HG02623 (cell line): ENCODE results near the gene FAM161B.
"Not testable (repeated sequence)": the region's sequence is repeated elsewhere in the genome, so short reads cannot be mapped to it uniquely, and the experiment has no call there.

Experiments used
- ATAC-seq: cut with Tn5 transposase; IDR thresholded peaks from one replicate; pipeline ENCODE4 v1.9.1; 2021; ENCODE audit warnings: moderate library complexity; ENCODE audit not compliant: unreplicated experiment

Gene FAM161B

GRCh38 chr14:73944432-73945158 lies 5.3 kb downstream of the FAM161B start:
- ATAC-seq, result no peak

- ATAC-seq, result no peak
Observed at GRCh38 chr14:73943083-73943482, 6.8 kb downstream of the FAM161B start.

- ATAC-seq, result no peak
Observed at GRCh38 chr14:73942180-73942579, 7.7 kb downstream of the FAM161B start.

GRCh38 chr14:73937012-73937411 lies 12.9 kb downstream of the FAM161B start:
- ATAC-seq, result no peak

GRCh38 chr14:73936548-73936947 lies 13.3 kb downstream of the FAM161B start:
- ATAC-seq, result no peak

GRCh38 chr14:73935666-73936065 lies 14.2 kb downstream of the FAM161B start:
- no peak for ATAC-seq

GRCh38 chr14:73924337-73924736 lies 25.6 kb downstream of the FAM161B start:
- no peak for ATAC-seq

- not testable (repeated sequence) for ATAC-seq
Observed at GRCh38 chr14:73919457-73919856, 30.4 kb downstream of the FAM161B start.

GRCh38 chr14:73916324-73916723 lies 33.6 kb downstream of the FAM161B start:
- ATAC-seq, result no peak

- ATAC-seq, result no peak
Observed at GRCh38 chr14:73913256-73913655, 36.6 kb downstream of the FAM161B start.

- no peak for ATAC-seq
Observed at GRCh38 chr14:73909681-73910080, 40.2 kb downstream of the FAM161B start.

- ATAC-seq, result no peak
Observed at GRCh38 chr14:73903028-73903427, 46.9 kb downstream of the FAM161B start.

- ATAC-seq, result no peak
Observed at GRCh38 chr14:73896521-73896920, 53.4 kb downstream of the FAM161B start.

GRCh38 chr14:73895939-73896338 lies 54.0 kb downstream of the FAM161B start:
- no peak for ATAC-seq

- not testable (repeated sequence) for ATAC-seq
Observed at GRCh38 chr14:73894180-73894687, 55.7 kb downstream of the FAM161B start.

- ATAC-seq, result no peak
Observed at GRCh38 chr14:73889376-73889775, 60.5 kb downstream of the FAM161B start.

- no peak for ATAC-seq
Observed at GRCh38 chr14:73888971-73889370, 60.9 kb downstream of the FAM161B start.

- ATAC-seq, result no peak
Observed at GRCh38 chr14:73888460-73888725, 61.5 kb downstream of the FAM161B start.

GRCh38 chr14:73887694-73888459 lies 62.0 kb downstream of the FAM161B start:
- ATAC-seq, result no peak

GRCh38 chr14:73887318-73887616 lies 62.6 kb downstream of the FAM161B start:
- ATAC-seq, result no peak

- ATAC-seq, result peak; percentile 93
Observed at GRCh38 chr14:73886449-73887317, 63.2 kb downstream of the FAM161B start, which contains the start of gene ZNF410. ZNF410 (plus strand) TSS chr14:73886859; CDS start chr14:73892176, 5,317 bp downstream.
